Transverse colon (tissue), 4 donors: ENCODE data around the gene FBL. TPM values are rescaled to one million over a fixed set of nuclear protein-coding genes. Genes with fewer than 3 reads are reported as not detected.

Source experiments
- DNase-seq: peaks from one replicate; pipeline ENCODE4 v3.0.0-alpha.2; 2019
- H3K27ac ChIP-seq, 4 donors: fragments of 200-600 bp; sonication (generic); 2 replicates each; pipeline ENCODE4 v1.5.1; 2016 to 2018; ENCODE audit warnings: inconsistent platforms in 4 of 4
- H3K27me3 ChIP-seq: fragments of 200-600 bp; sonication (generic); 2 replicates; pipeline ENCODE4 v1.5.1; 2017; ENCODE audit warnings: inconsistent platforms
- H3K36me3 ChIP-seq, 4 donors: fragments of 200-600 bp; sonication (generic); 2 replicates each; pipeline ENCODE4 v1.5.1; 2017 to 2019; ENCODE audit warnings: inconsistent platforms in 4 of 4
- H3K4me1 ChIP-seq, 4 donors: fragments of 200-600 bp; sonication (generic); 2 replicates each; pipeline ENCODE4 v1.5.1; 2017 to 2020; ENCODE audit warnings: inconsistent platforms in 4 of 4
- H3K4me3 ChIP-seq, 4 donors: fragments of 200-600 bp; sonication (generic); 1 replicate in 1 of 4; 2 replicates in 3 of 4; pipeline versions ENCODE4 v1.5.1 to v1.6.1; 2017 to 2019; ENCODE audit warnings: inconsistent platforms in 4 of 4
- H3K9me3 ChIP-seq, 2 donors: fragments of 200-600 bp; sonication (generic); 2 replicates each; pipeline ENCODE4 v1.5.1; 2017 to 2019; ENCODE audit warnings: inconsistent platforms in 2 of 2
- CTCF ChIP-seq, 5 experiments: fragments of 200-600 bp in 3 of 5; fragments of 450-650 bp in 2 of 5; sonication (generic) in 3 of 5; IDR thresholded peaks; 1 replicate in 2 of 5; 2 replicates in 3 of 5; pipeline ENCODE4 v1.5.1; 2016 to 2017; ENCODE audit warnings: antibody characterized with exemption in 5 of 5, inconsistent platforms in 3 of 5, mild to moderate bottlenecking in 2 of 5, moderate library complexity in 1 of 5
- EP300 ChIP-seq: sonication (generic); formaldehyde crosslinking; IDR thresholded peaks from one replicate; pipeline ENCODE4 v1.6.1; 2017; ENCODE audit warnings: antibody characterized with exemption, low read depth
- POLR2A ChIP-seq: fragments of 450-650 bp; IDR thresholded peaks from one replicate; pipeline ENCODE4 v1.6.1; 2016; ENCODE audit warnings: antibody characterized with exemption, mild to moderate bottlenecking, moderate library complexity
- POLR2AphosphoS5 ChIP-seq, 3 donors: sonication (generic); formaldehyde crosslinking; IDR thresholded peaks; one replicate each; pipeline ENCODE4 v1.6.1; 2016; ENCODE audit warnings: antibody characterized with exemption in 3 of 3
- WGBS, 2 donors: methylation state at CpG; one replicate each; pipeline ENCODE4 v1.1.5; 2018; ENCODE audit warnings: low coverage in 1 of 2; 5-methylcytosine and 5-hydroxymethylcytosine counted together
- in situ Hi-C, 4 donors: fragments of 200-750 bp; cut with MboI; loops; one replicate each; pipeline versions ENCODE4 v1.15.0 to v1.15.1; 2017; ENCODE audit warnings: low sequenced_read_pairs in 3 of 4, low pct_ligation_motif_present in 1 of 4, low pct_unique_long_range_greater_than_20kb in 1 of 4
- intact Hi-C: fragments of 100-400 bp; cut with DNase I; formaldehyde crosslinking; loops from one replicate; pipeline ENCODE4 v1.15.1; 2023; ENCODE audit warnings: low total_unique reads
- total RNA-seq, 4 donors: library from RNA; depleted of rRNA; stranded (reverse); fragments of >200 nt; gene quantifications; one replicate each; pipeline ENCODE4 v1.1.0, GENCODE V29; 2016

The FBL gene
- total RNA-seq, 4 donors from 2014 or later: 20.6 to 107 (median 62.6) TPM

GRCh38 chr19:39824143-39825092 lies 21.8 kb downstream of the FBL start:
- H3K27me3 ChIP-seq: no peaks in the 10 kb centered on the region
- H3K36me3 ChIP-seq: peaks cover 0 to 22% (median 7%) of the 10 kb centered on the region in 4 donors

GRCh38 chr19:39823686-39824085 lies 22.5 kb downstream of the FBL start:
- H3K27me3 ChIP-seq: no peaks in the 10 kb centered on the region
- peaks cover 0 to 20% (median 6%) of the 10 kb centered on the region in 4 donors for H3K36me3 ChIP-seq
- in situ Hi-C loops: no loop called here
- peak overlapping the region; percentile 47 to 77 (median 65) for H3K4me3 ChIP-seq
- no peak for DNase-seq
- intact Hi-C loops: no loop called here
- TF ChIP-seq CTCF (IDR thresholded peaks at IDR 0.05) (no peak), POLR2AphosphoS5 (IDR thresholded peaks at IDR 0.05) (no peak), EP300 (no peak), POLR2A (no peak)
- peak overlapping the region; percentile 69 to 85 (median 76) for H3K27ac ChIP-seq
- no peaks in the 10 kb centered on the region for H3K9me3 ChIP-seq
- 19 to 38% methylated on average over 7 of the region's 7 CpGs for WGBS, 2 donors
- H3K4me1 ChIP-seq: peaks cover 9 to 14% (median 13%) of the 10 kb centered on the region in 4 donors

More at GRCh38 chr19:39824143-39825092, 21.8 kb downstream of the FBL start:
- intact Hi-C loops (no loop called here), in situ Hi-C loops (no loop called here)
- TF ChIP-seq CTCF (IDR thresholded peaks at IDR 0.05) (peak in 2 of 5 experiments; percentile 27 to 48), POLR2A (peak; percentile 64), EP300 (no peak), POLR2AphosphoS5 (IDR thresholded peaks at IDR 0.05) (peak; percentile 47 to 82 (median 80))
- peak overlapping the region; percentile 47 to 77 (median 65) for H3K4me3 ChIP-seq
- DNase-seq: peak; percentile 91
- WGBS, 2 donors: 6 to 10% methylated on average over 12 to 47 of the region's 47 CpGs
- H3K27ac ChIP-seq: peak overlapping the region; percentile 69 to 85 (median 76)
- H3K4me1 ChIP-seq: peaks cover 9 to 14% (median 13%) of the 10 kb centered on the region in 4 donors
- H3K9me3 ChIP-seq: no peaks in the 10 kb centered on the region

- peaks cover 9 to 14% (median 13%) of the 10 kb centered on the region in 4 donors for H3K4me1 ChIP-seq
- H3K4me3 ChIP-seq: no peak overlapping the region
- H3K36me3 ChIP-seq: peaks cover 0 to 2% (median under 1%) of the 10 kb centered on the region in 4 donors
- no peak for DNase-seq
- H3K27ac ChIP-seq: no peak overlapping the region
- intact Hi-C loops: no loop called here
- TF ChIP-seq CTCF (IDR thresholded peaks at IDR 0.05) (no peak), POLR2A (no peak), POLR2AphosphoS5 (IDR thresholded peaks at IDR 0.05) (no peak), EP300 (no peak)
- no peaks in the 10 kb centered on the region for H3K27me3 ChIP-seq
- 83 to 97% methylated on average over 4 to 6 of the region's 6 CpGs for whole genome bisulfite sequencing, 2 donors
- in situ Hi-C loops: no loop called here
- H3K9me3 ChIP-seq: no peaks in the 10 kb centered on the region
Measured at GRCh38 chr19:39820696-39821095, 25.5 kb downstream of the FBL start.

- H3K4me3 ChIP-seq: no peak overlapping the region
- H3K36me3 ChIP-seq: no peaks in the 10 kb centered on the region
- in situ Hi-C loops (no loop called here), intact Hi-C loops (no loop called here)
- H3K27ac ChIP-seq: no peak overlapping the region
- no peaks in the 10 kb centered on the region for H3K9me3 ChIP-seq
- peaks cover 5 to 10% (median 8%) of the 10 kb centered on the region in 4 donors for H3K4me1 ChIP-seq
- no peaks in the 10 kb centered on the region for H3K27me3 ChIP-seq
- TF ChIP-seq POLR2AphosphoS5 (IDR thresholded peaks at IDR 0.05) (no peak), POLR2A (no peak), CTCF (IDR thresholded peaks at IDR 0.05) (no peak), EP300 (no peak)
- DNase-seq: no peak
- 82 to 89% methylated on average over 2 to 3 of the region's 3 CpGs for WGBS, 2 donors
Measured at GRCh38 chr19:39819786-39820185, 26.4 kb downstream of the FBL start.
